HG02840 (cell line): ENCODE measurements around the gene UBR4.
A peak's percentile ranks its signal among the peaks of the same experiment; 100 is the strongest.
"Not testable (repeated sequence)": the region's sequence is repeated elsewhere in the genome, so short reads cannot be mapped to it uniquely, and the experiment has no call there.

ENCODE experiments used
- ATAC-seq: cut with Tn5 transposase; IDR thresholded peaks from one replicate; pipeline ENCODE4 v1.9.1; 2021; ENCODE audit warnings: mild to moderate bottlenecking, moderate library complexity, moderate number of reproducible peaks; ENCODE audit not compliant: unreplicated experiment, low FRiP score

UBR4 gene

GRCh38 chr1:19220991-19221390, 10.9 kb upstream of the UBR4 start:
- no peak for ATAC-seq

- ATAC-seq, result no peak
These were observed 10.2 kb upstream of the UBR4 start for GRCh38 chr1:19220080-19220846.

GRCh38 chr1:19219451-19219850, 9.4 kb upstream of the UBR4 start:
- no peak for ATAC-seq

GRCh38 chr1:19216585-19216984, 6.5 kb upstream of the UBR4 start:
- not testable (repeated sequence) for ATAC-seq

- ATAC-seq, result no peak
These were observed 3.5 kb upstream of the UBR4 start for GRCh38 chr1:19213580-19213979.

- no peak for ATAC-seq
These were observed 2.1 kb upstream of the UBR4 start for GRCh38 chr1:19212167-19212566.

GRCh38 chr1:19210772-19211549, 895 bp upstream of the UBR4 start:
- no peak for ATAC-seq

GRCh38 chr1:19209439-19209989, 552 bp downstream of the UBR4 start:
- peak; percentile 46 for ATAC-seq

- ATAC-seq, result no peak
These were observed 1.2 kb downstream of the UBR4 start for GRCh38 chr1:19208710-19209438.

- ATAC-seq, result no peak
These were observed 3.1 kb downstream of the UBR4 start for GRCh38 chr1:19206947-19207346.

GRCh38 chr1:19205845-19206244, 4.2 kb downstream of the UBR4 start:
- no peak for ATAC-seq

GRCh38 chr1:19205403-19205802, 4.7 kb downstream of the UBR4 start:
- no peak for ATAC-seq

- ATAC-seq, result no peak
These were observed 5.4 kb downstream of the UBR4 start for GRCh38 chr1:19204446-19205266.

- ATAC-seq, result no peak
These were observed 6.6 kb downstream of the UBR4 start for GRCh38 chr1:19203440-19203839.

GRCh38 chr1:19202396-19202795, 7.7 kb downstream of the UBR4 start:
- ATAC-seq, result no peak

- no peak for ATAC-seq
These were observed 10.0 kb downstream of the UBR4 start for GRCh38 chr1:19199969-19200604.

GRCh38 chr1:19199329-19199968, 10.6 kb downstream of the UBR4 start:
- no peak for ATAC-seq

GRCh38 chr1:19198820-19199219, 11.2 kb downstream of the UBR4 start:
- no peak for ATAC-seq

- ATAC-seq, result no peak
These were observed 12.2 kb downstream of the UBR4 start for GRCh38 chr1:19197845-19198244.
